Bronchial epithelial cell (primary cell): Measurements from ENCODE around the gene PM20D2. TPM values are rescaled to one million over a fixed set of nuclear protein-coding genes. Genes with fewer than 3 reads are reported as not detected.

ENCODE experiments used
- DNase-seq: peaks from one replicate; pipeline ENCODE4 v3.0.0-alpha.2; 2010; ENCODE audit warnings: low read depth
- FAIRE-seq: peaks from 2 replicates; lab custom pipeline; 2011; peaks lifted over from hg19 to GRCh38; lab: Jason Lieb, UNC
- H3K27me3 ChIP-seq: 2 replicates; pipeline ENCODE4 v1.5.1; 2011; ENCODE audit warnings: low read length; ENCODE audit not compliant: control insufficient read depth, insufficient read depth
- H3K36me3 ChIP-seq: 2 replicates; pipeline ENCODE4 v1.5.1; 2011; ENCODE audit warnings: low read length; ENCODE audit not compliant: control insufficient read depth, insufficient read depth
- H3K4me3 ChIP-seq: 2 replicates; pipeline ENCODE4 v1.5.1; 2011; ENCODE audit warnings: mild to moderate bottlenecking, low read depth, low read length, control low read depth
- CTCF ChIP-seq: IDR thresholded peaks from 2 replicates; pipeline ENCODE4 v1.5.1; 2011; ENCODE audit warnings: mild to moderate bottlenecking, moderate library complexity, low read length, control low read depth, inconsistent platforms; ENCODE audit not compliant: insufficient read depth, severe bottlenecking
- total RNA-seq: library from RNA; depleted of rRNA; stranded (reverse); fragments of >200 nt; gene quantifications from 2 replicates; pipeline ENCODE4 v1.2.1, GENCODE V29; 2014

PM20D2 gene
- total RNA-seq, 1 donor from 2014 or later: 7.1 TPM

DNA sequence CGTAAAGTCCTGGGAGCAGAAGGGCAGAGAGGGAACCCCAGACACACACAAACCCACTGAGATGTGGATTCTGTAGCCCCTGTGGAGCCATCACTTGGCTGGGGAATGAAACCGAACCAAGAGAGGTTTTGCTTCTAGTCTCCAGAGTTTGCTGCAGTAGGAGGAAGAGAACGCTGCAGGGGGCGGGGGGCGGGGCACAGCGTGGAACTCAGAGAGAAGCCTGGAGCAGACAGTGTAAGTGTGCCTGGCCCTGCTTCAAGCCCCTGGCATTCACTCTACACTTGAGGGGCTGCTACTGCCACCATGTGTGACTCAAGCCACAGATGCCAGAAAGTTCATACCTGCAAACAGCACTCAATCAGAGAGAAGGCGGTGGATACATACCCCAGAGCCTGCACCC lies 52.4 kb downstream of the PM20D2 start:
- no peak overlapping the region for H3K4me3 ChIP-seq
- H3K27me3 ChIP-seq: peaks cover 2% of the 10 kb centered on the region
- H3K36me3 ChIP-seq: no peaks in the 10 kb centered on the region
- TF ChIP-seq CTCF: no peak
- FAIRE-seq (no peak), DNase-seq (no peak)

- Histone ChIP-seq H3K36me3 (no peaks in the 10 kb centered on the region), H3K4me3 (no peak overlapping the region), H3K27me3 (peaks cover 2% of the 10 kb centered on the region)
- no peak for TF ChIP-seq CTCF
- peak; percentile 63 for DNase-seq
- FAIRE-seq: no peak
Observed at GRCh38 chr6:89199579-89199978, 53.7 kb downstream of the PM20D2 start.

DNA sequence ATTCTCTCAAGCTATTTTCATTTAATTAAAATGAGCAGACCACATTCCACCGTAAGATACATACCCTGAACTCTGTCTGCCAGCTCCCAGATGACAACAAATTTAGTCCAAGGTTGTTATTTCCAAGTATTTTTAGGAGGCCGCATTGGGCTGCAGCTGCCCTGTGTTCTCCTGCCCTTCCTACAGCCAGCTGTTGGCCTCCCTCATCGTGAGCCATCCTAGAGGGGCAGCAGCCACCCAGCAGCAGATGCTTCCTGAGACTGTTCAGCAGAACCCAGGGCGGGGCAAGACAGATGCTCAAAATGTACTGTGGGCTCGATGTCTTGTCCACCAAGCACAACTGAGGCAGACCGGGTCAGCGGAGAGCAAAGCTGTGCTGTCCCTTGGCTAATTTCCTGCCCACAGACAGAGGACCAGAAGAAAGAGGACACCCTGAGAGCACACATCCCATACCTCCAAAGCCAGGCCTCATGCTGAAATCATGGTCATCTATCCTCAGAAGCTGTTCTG lies 54.9 kb downstream of the PM20D2 start:
- Histone ChIP-seq H3K27me3 (peaks cover 2% of the 10 kb centered on the region), H3K36me3 (no peaks in the 10 kb centered on the region), H3K4me3 (no peak overlapping the region)
- DNase-seq: no peak
- no peak for FAIRE-seq
- no peak for TF ChIP-seq CTCF

GRCh38 chr6:89204096-89204495 lies 58.2 kb downstream of the PM20D2 start:
- Histone ChIP-seq H3K4me3 (no peak overlapping the region), H3K27me3 (peaks cover 4% of the 10 kb centered on the region), H3K36me3 (no peaks in the 10 kb centered on the region)
- no peak for FAIRE-seq
- no peak for DNase-seq
- TF ChIP-seq CTCF: no peak

DNA sequence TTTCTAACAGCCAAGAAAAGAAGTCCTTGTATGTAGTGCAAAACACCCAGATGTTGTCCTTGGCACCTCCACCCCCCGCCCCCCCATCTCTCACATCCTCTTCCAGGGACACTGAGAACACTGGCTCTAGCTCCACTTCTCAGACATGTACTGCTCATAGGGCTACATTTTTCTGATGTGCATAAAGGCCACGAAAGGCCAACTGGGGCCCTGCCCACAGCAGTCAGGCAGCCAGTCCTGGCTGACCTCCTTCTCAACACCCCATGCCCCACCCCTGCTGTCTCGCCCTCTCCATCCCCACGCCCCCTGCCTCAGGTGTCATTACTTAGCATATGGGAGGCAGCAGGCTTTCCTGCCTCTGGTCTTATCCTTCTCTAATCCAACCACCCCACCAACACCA lies 60.0 kb downstream of the PM20D2 start:
- Histone ChIP-seq H3K4me3 (no peak overlapping the region), H3K36me3 (no peaks in the 10 kb centered on the region), H3K27me3 (peaks cover 3% of the 10 kb centered on the region)
- no peak for DNase-seq
- TF ChIP-seq CTCF: no peak
- FAIRE-seq: no peak

GRCh38 chr6:89208551-89208950 lies 62.7 kb downstream of the PM20D2 start:
- DNase-seq (no peak), FAIRE-seq (peak; percentile 68)
- no peak for TF ChIP-seq CTCF
- no peaks in the 10 kb centered on the region for H3K36me3 ChIP-seq
- peaks cover 1% of the 10 kb centered on the region for H3K27me3 ChIP-seq
- no peak overlapping the region for H3K4me3 ChIP-seq
